HG03571 (cell line): ENCODE results near the gene EGFR.

Source experiments
- ATAC-seq: cut with Tn5 transposase; IDR thresholded peaks from one replicate; pipeline ENCODE4 v1.9.1; 2021; ENCODE audit not compliant: unreplicated experiment

The EGFR gene

DNA sequence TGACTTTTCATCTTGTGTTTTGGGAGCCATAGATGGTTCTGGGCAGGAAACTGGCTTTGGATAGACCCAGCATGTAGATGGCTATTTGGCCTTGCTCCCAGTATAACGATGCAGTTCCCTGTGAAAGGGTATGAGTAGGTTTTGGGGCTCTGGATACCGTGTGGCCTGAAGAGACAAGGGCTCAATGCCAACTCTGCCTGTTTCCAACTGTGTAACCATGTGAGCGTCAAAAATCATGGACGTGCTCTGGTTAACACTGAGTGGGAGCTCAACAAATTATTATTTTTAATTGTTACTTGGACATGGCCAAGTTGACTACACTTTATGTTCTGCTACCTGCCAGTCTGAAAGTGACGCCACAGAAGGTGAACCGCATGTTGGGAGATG is 41.8 kb downstream of the EGFR start:
- ATAC-seq, result no peak

- no peak for ATAC-seq
Observed at GRCh38 chr7:55061726-55062499, 43.1 kb downstream of the EGFR start.

DNA sequence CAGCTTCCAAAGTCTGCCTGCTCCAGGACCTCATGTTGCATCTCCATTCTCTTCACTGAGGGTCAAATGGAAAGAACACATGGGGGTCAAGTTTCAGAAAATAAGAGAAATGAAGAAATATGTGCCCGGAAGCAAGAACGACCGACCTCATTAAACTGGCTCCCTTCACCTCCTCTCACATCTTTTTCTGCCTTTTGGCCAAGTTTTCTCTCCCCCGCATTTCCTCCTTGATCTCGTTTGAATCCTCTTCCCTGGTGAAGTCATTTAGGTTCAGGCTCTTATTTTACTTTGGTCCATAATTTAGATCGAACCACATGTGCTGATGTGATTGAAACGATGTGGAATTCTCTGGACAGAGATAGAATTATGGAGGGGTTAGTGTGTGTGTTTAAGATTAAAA is 44.2 kb downstream of the EGFR start:
- ATAC-seq, result no peak

DNA sequence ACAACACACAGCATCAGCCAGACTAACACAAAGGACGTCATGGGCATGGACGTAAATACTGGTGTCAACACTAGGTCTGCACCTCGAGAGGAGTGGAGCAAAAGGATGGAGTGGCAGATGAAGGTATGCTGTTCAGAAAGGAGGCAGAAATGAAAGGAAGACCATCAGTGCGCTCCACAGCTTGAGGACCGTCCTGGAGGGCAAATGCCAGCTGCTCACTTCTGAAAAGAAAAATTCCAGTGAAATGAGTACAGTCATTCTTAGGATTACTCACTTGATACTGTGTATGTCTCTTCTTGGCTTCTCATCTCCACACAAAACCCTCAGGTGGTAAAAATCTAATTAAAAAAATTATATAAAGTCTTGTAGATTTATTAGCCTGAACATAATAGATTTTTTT is 44.8 kb downstream of the EGFR start:
- ATAC-seq, result no peak

DNA sequence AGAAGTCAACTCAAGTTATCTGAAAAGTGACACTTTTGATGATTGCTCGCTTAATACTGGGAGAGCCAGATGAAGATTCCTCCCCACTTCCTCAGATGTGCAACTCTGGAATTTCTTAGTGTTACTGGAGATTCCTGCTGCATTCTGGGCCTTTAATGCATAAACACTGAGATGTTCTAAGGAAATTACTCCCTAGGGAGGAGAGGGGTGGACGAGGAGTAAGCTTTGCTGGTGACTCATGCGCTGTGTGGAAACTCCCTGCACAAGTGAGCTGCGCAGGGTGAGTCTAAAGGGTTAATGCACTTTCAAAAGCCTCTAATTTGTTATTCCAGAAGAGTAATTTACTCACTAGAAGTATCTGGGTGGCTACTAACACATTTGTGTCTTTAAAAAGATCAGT is 46.3 kb downstream of the EGFR start:
- ATAC-seq, result no peak

GRCh38 chr7:55065511-55066229 is 46.9 kb downstream of the EGFR start:
- no peak for ATAC-seq

DNA sequence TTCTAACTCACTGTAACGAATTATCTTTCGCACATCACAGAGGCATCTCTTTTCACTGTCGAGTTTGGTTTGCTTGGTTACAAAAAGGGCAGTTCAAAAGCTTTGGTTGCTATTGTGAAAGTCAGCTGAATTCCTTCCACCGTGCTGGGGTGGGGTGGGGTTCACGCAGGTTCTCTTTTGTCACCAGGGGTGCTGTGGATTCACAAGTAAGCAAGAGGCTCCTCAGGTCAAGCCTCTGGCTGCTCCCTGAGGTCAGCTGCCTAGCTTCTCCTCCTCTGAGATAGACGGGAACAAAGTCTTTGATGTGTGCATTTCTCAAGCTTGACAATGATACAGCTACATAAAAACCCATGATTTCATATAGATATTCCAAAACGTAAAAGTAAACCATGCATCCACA is 47.7 kb downstream of the EGFR start:
- no peak for ATAC-seq

GRCh38 chr7:55066938-55067337 is 48.1 kb downstream of the EGFR start:
- no peak for ATAC-seq

GRCh38 chr7:55067748-55068147 is 48.9 kb downstream of the EGFR start:
- no peak for ATAC-seq

GRCh38 chr7:55069271-55069792 is 50.5 kb downstream of the EGFR start:
- no peak for ATAC-seq

DNA sequence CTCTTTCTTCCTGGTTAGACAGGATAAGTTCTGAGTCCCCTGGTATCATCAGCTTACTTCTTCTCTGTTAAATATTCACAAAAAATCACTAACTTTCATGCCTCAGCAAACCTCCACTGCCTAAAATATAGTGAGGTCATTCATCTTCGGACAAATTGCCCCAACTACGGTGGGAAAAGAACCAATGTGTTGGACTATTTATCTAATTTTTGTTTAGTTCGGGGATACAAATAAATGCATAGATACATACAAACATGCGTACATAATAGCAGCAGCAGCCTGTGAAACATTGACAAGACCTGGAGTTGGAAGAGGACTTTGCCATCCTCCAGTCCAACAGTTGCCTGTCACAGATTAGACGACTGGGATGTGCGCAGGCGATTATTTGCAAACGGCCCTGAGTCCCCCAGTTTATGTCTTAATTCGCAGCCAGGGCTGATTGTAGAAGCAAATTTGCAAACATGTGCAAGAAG is 51.5 kb downstream of the EGFR start:
- ATAC-seq, result no peak

GRCh38 chr7:55070854-55071253 is 52.0 kb downstream of the EGFR start:
- ATAC-seq, result no peak

DNA sequence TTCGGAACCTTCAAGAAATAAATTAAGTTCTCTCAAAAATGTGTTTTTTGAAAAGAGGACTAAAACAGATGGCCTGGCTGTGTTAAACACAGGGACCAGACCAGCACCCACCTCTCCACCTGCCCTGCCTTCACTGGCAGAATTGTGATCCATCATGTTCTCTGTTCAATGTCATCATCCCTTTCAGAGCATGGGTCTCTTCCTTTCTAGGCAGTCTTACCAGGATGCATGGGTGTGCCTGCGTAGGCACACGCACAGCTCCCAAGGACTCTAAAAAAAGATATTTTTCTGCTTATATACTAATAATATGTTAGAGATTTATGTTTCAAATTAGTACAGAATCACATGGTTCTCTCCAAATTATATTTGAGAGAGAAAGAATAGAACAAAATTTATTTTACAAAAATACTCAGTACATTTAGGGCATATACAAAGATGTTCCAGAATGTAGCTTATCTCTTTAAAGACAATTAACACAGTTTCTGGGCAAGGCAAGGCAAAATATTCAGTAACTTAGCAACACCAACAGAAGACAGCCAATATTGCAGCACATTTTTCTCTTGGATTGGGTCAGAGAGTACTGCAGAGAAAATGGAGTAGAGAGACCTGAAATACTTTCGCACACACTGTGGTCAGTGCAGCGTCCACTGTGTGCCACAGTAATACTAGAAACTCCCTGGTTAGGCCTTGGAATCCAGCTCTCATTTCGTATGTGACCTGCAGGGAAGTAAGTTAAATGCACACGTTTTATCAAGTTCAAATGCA is 52.8 kb downstream of the EGFR start:
- no peak for ATAC-seq

DNA sequence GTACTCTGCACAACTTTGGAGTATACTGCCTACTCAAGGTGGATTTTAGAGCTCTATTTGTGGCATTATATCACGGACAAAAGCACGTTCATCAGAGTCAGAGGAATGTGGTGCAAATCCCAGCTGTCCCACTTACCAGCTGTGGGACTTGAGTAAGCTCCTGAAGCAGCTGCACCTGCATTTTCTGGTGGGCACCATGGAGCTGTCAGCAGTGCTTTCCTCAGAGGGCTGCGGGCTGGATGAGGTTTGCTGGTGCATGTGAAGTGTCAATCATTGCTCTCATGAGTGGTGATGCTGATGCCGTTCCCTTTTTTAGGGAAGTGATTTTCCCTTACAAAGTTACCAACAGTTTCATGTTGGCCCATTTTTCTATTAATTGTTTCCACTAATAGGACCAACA is 53.4 kb downstream of the EGFR start:
- no peak for ATAC-seq

- peak; percentile 61 for ATAC-seq
Observed at GRCh38 chr7:55073051-55073511, 54.3 kb downstream of the EGFR start.

- ATAC-seq, result peak; percentile 84
Observed at GRCh38 chr7:55073976-55074528, 55.2 kb downstream of the EGFR start.

DNA sequence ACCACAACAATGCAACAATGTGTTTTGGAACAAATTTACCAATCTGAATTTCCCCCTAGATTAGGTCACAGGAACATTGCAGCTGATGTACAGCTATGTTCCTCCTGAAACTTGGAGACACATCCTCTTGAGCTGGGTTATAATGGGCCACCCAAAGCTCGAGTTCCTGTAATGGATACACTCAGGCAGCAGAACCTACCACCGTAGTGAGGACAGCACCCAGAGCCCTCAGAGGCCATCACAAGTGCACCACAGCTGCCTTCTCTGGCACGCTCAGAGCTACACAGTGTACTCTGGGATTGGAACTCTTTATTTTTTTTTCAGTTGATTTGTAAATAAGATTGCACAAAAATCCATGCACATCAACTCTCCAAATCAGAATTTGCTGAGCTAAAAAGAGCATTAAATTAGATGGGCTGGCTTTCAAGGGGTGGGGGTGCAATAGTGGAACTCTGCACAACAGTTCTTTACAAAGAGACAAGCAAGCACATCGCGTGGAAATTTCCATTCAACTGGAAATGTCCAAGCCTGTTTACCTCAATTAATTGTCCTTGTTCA is 56.7 kb downstream of the EGFR start:
- ATAC-seq, result no peak

- no peak for ATAC-seq
Observed at GRCh38 chr7:55077561-55078410, 59.0 kb downstream of the EGFR start.

- no peak for ATAC-seq
Observed at GRCh38 chr7:55078465-55079372, 59.9 kb downstream of the EGFR start.
